ENCODE results near the gene MEG3.
"Not testable (repeated sequence)": the region's sequence is repeated elsewhere in the genome, so short reads cannot be mapped to it uniquely, and the experiment has no call there.

The MEG3 gene

GRCh38 chr14:100789460-100790417 is 36.2 kb upstream of the MEG3 start:
- DNase-seq: no peak

- DNase-seq: no peak
These were observed 35.2 kb upstream of the MEG3 start for GRCh38 chr14:100790502-100791347.

GRCh38 chr14:100791348-100791735 is 34.6 kb upstream of the MEG3 start:
- no peak for DNase-seq

- no peak for DNase-seq
These were observed 33.9 kb upstream of the MEG3 start for GRCh38 chr14:100791995-100792394.

- DNase-seq: no peak
These were observed 29.0 kb upstream of the MEG3 start for GRCh38 chr14:100796946-100797345.

GRCh38 chr14:100800041-100800440 is 25.9 kb upstream of the MEG3 start:
- DNase-seq: no peak

- DNase-seq: not testable (repeated sequence)
These were observed 24.5 kb upstream of the MEG3 start for GRCh38 chr14:100801433-100801832.

GRCh38 chr14:100802179-100802578 is 23.7 kb upstream of the MEG3 start:
- no peak for DNase-seq

GRCh38 chr14:100802766-100803165 is 23.2 kb upstream of the MEG3 start:
- DNase-seq: no peak

- no peak for DNase-seq
These were observed 22.7 kb upstream of the MEG3 start for GRCh38 chr14:100803226-100803625.

GRCh38 chr14:100803676-100804075 is 22.2 kb upstream of the MEG3 start:
- DNase-seq: no peak

GRCh38 chr14:100804138-100804537 is 21.8 kb upstream of the MEG3 start:
- DNase-seq: no peak

- no peak for DNase-seq
These were observed 21.2 kb upstream of the MEG3 start for GRCh38 chr14:100804558-100805309.

- no peak for DNase-seq
These were observed 19.5 kb upstream of the MEG3 start for GRCh38 chr14:100806386-100806785.

- no peak for DNase-seq
These were observed 18.4 kb upstream of the MEG3 start for GRCh38 chr14:100807496-100807895.

GRCh38 chr14:100807979-100808734 is 17.8 kb upstream of the MEG3 start:
- DNase-seq: no peak

- DNase-seq: no peak
These were observed 15.5 kb upstream of the MEG3 start for GRCh38 chr14:100810435-100810834.

- DNase-seq: no peak
These were observed 15.0 kb upstream of the MEG3 start for GRCh38 chr14:100810861-100811461.

GRCh38 chr14:100813291-100813690 is 12.6 kb upstream of the MEG3 start:
- DNase-seq: no peak

- DNase-seq: peak in 1 of 4 experiments; percentile 5
These were observed 10.2 kb upstream of the MEG3 start for GRCh38 chr14:100815478-100816285.

Data from suppressor macrophage (primary cell).